H1 (cell line): ENCODE data around the gene SEMA3G. TPM values are rescaled to one million over a fixed set of nuclear protein-coding genes. Genes with fewer than 3 reads are reported as not detected.

Source experiments
- CTCF ChIA-PET: fragments of 300-600 bp; sonication (Branson Sonifier 250); formaldehyde crosslinking; loops from one replicate; lab custom pipeline; 2021; ENCODE audit not compliant: partially characterized antibody; lab: Charles Lee
- POLR2A ChIA-PET: fragments of 300-600 bp; sonication (Branson Sonifier 250); formaldehyde crosslinking; loops from one replicate; lab custom pipeline; 2021; ENCODE audit warnings: inconsistent platforms; ENCODE audit not compliant: partially characterized antibody; lab: Charles Lee
- DNase-seq, 2 experiments: peaks; one replicate each; pipeline versions ENCODE4 v3.0.0 to v3.0.0-alpha.2; 2010 to 2022; ENCODE audit warnings: low spot score in 2 of 2, low read depth in 1 of 2, mixed read lengths in 1 of 2
- FAIRE-seq: peaks from 2 replicates; lab custom pipeline; 2011; peaks lifted over from hg19 to GRCh38; lab: Jason Lieb, UNC
- H2AFZ ChIP-seq: 2 replicates; pipeline ENCODE4 v1.8.1; 2012; ENCODE audit warnings: low read length, inconsistent platforms
- H2AK5ac ChIP-seq: 2 replicates; pipeline ENCODE4 v1.6.1; 2013; ENCODE audit warnings: low read depth, low read length
- H2BK120ac ChIP-seq: replicated peaks from 2 replicates; pipeline ENCODE3; 2013; ENCODE audit warnings: low read depth, low read length, inconsistent platforms
- H2BK12ac ChIP-seq: 2 replicates; pipeline ENCODE4 v1.6.1; 2013; ENCODE audit warnings: low read depth, low read length
- H2BK15ac ChIP-seq: 2 replicates; pipeline ENCODE4 v1.6.1; 2013; ENCODE audit warnings: low read length
- H2BK20ac ChIP-seq: 2 replicates; pipeline ENCODE4 v1.6.1; 2013; ENCODE audit warnings: low read length
- H2BK5ac ChIP-seq: 2 replicates; pipeline ENCODE4 v1.6.1; 2013; ENCODE audit warnings: low read depth, low read length
- H3K14ac ChIP-seq: 2 replicates; pipeline ENCODE4 v1.6.1; 2013; ENCODE audit warnings: inconsistent platforms; ENCODE audit not compliant: insufficient read length
- H3K18ac ChIP-seq: 2 replicates; pipeline ENCODE4 v1.6.1; 2013; ENCODE audit warnings: low read length; ENCODE audit errors: extremely low read depth
- H3K23ac ChIP-seq: 2 replicates; pipeline ENCODE4 v1.6.1; 2013; ENCODE audit warnings: inconsistent platforms; ENCODE audit not compliant: insufficient read length
- H3K23me2 ChIP-seq: 2 replicates; pipeline ENCODE4 v1.6.1; 2013; ENCODE audit warnings: low read depth, low read length
- H3K27ac ChIP-seq: 2 replicates; pipeline ENCODE4 v1.6.1; 2011; ENCODE audit warnings: low read depth, low read length, inconsistent platforms
- H3K27me3 ChIP-seq, 4 experiments: replicated peaks in 1 of 4; 1 replicate in 1 of 4; 2 replicates in 3 of 4; pipeline versions ENCODE4 v1.6.1 to v1.8.1; 2011 to 2013; ENCODE audit warnings: low read length in 3 of 4, mild to moderate bottlenecking in 3 of 4, inconsistent platforms in 2 of 4, mixed read lengths in 2 of 4, moderate library complexity in 1 of 4; ENCODE audit not compliant: control insufficient read depth in 3 of 4, insufficient read depth in 3 of 4; ENCODE audit errors: extremely low read depth in 1 of 4
- H3K36me3 ChIP-seq, 4 experiments: 2 replicates each; pipeline versions ENCODE4 v1.6.1 to v1.8.1; 2011 to 2013; ENCODE audit warnings: mild to moderate bottlenecking in 4 of 4, low read length in 3 of 4, moderate library complexity in 2 of 4, control low read depth in 1 of 4, inconsistent platforms in 1 of 4; ENCODE audit not compliant: insufficient read depth in 4 of 4, control insufficient read depth in 2 of 4
- H3K4ac ChIP-seq: replicated peaks from 2 replicates; pipeline ENCODE3; 2013; ENCODE audit warnings: low read length, low read depth, mixed read lengths, inconsistent platforms; ENCODE audit not compliant: insufficient read length
- H3K4me1 ChIP-seq, 4 experiments: replicated peaks in 1 of 4; 1 replicate in 1 of 4; 2 replicates in 3 of 4; pipeline versions ENCODE4 v1.6.1 to v1.8.1; 2011 to 2013; ENCODE audit warnings: low read length in 3 of 4, inconsistent platforms in 2 of 4, mixed read lengths in 1 of 4; ENCODE audit not compliant: insufficient read depth in 4 of 4, control insufficient read depth in 3 of 4
- H3K4me2 ChIP-seq, 2 experiments: 2 replicates each; pipeline versions ENCODE4 v1.6.1 to v1.8.1; 2011 to 2013; ENCODE audit warnings: low read depth in 2 of 2, low read length in 2 of 2, control low read depth in 1 of 2, inconsistent platforms in 1 of 2, mild to moderate bottlenecking in 1 of 2; ENCODE audit not compliant: insufficient read depth in 1 of 2
- H3K4me3 ChIP-seq, 4 experiments: fragments of 200-600, 300-600 bp in 1 of 4; sonication (generic), shearing (Covaris generic), sonication (Bioruptor Twin) in 1 of 4; 2 replicates each; pipeline versions ENCODE4 v1.5.1 to v1.8.1; 2011 to 2016; ENCODE audit warnings: low read length in 4 of 4, low read depth in 3 of 4, control low read depth in 2 of 4, inconsistent platforms in 2 of 4, mild to moderate bottlenecking in 2 of 4, mixed read lengths in 1 of 4, moderate library complexity in 1 of 4; ENCODE audit not compliant: insufficient read depth in 2 of 4; ENCODE audit errors: extremely low read depth in 1 of 4
- H3K56ac ChIP-seq: replicated peaks from 2 replicates; pipeline ENCODE3; 2013; ENCODE audit warnings: low read depth, mild to moderate bottlenecking, mixed read lengths, low read length, inconsistent platforms; ENCODE audit not compliant: insufficient read length
- H3K79me1 ChIP-seq: 2 replicates; pipeline ENCODE4 v1.6.1; 2013; ENCODE audit warnings: low read depth, low read length, control low read depth
- H3K79me2 ChIP-seq, 2 experiments: 2 replicates each; pipeline versions ENCODE4 v1.6.1 to v1.8.1; 2012 to 2013; ENCODE audit warnings: low read length in 2 of 2, mild to moderate bottlenecking in 2 of 2, inconsistent platforms in 1 of 2; ENCODE audit not compliant: insufficient read depth in 2 of 2, control insufficient read depth in 1 of 2
- H3K9ac ChIP-seq, 4 experiments: replicated peaks in 1 of 4; 1 replicate in 1 of 4; 2 replicates in 3 of 4; pipeline versions ENCODE4 v1.6.1 to v1.8.1; 2011 to 2013; ENCODE audit warnings: low read depth in 3 of 4, low read length in 3 of 4, control low read depth in 2 of 4, mild to moderate bottlenecking in 2 of 4, moderate library complexity in 2 of 4, inconsistent platforms in 1 of 4; ENCODE audit errors: extremely low read depth in 1 of 4
- H3K9me3 ChIP-seq, 2 experiments: 2 replicates each; pipeline versions ENCODE4 v1.6.1 to v1.8.1; 2012 to 2013; ENCODE audit warnings: mild to moderate bottlenecking in 2 of 2, moderate library complexity in 2 of 2, control low read depth in 1 of 2, inconsistent platforms in 1 of 2, low read depth in 1 of 2, low read length in 1 of 2, mixed read lengths in 1 of 2; ENCODE audit not compliant: insufficient read depth in 2 of 2
- H4K20me1 ChIP-seq, 2 experiments: replicated peaks in 1 of 2; 2 replicates each; pipeline versions ENCODE3 to v1.8.1; 2011 to 2013; ENCODE audit warnings: inconsistent platforms in 2 of 2, low read length in 2 of 2, mild to moderate bottlenecking in 1 of 2; ENCODE audit not compliant: insufficient read depth in 2 of 2, control insufficient read depth in 1 of 2
- H4K5ac ChIP-seq: 2 replicates; pipeline ENCODE4 v1.6.1; 2013; ENCODE audit warnings: low read length, low read depth, mixed read lengths, inconsistent platforms; ENCODE audit not compliant: insufficient read length
- H4K8ac ChIP-seq: 2 replicates; pipeline ENCODE4 v1.8.0; 2013; ENCODE audit warnings: mild to moderate bottlenecking, moderate library complexity, low read length, inconsistent platforms; ENCODE audit not compliant: insufficient read depth; ENCODE audit errors: extremely low read depth
- H4K91ac ChIP-seq: replicated peaks from 2 replicates; pipeline ENCODE3; 2013; ENCODE audit warnings: low read length, mixed read lengths, inconsistent platforms; ENCODE audit not compliant: insufficient read length
- CHD1 ChIP-seq: IDR thresholded peaks from 2 replicates; pipeline ENCODE4 v1.6.1; 2012; ENCODE audit warnings: low read depth, low read length, improper control_type of control experiment
- KDM1A ChIP-seq: fragments of 200-600, 300-600 bp; sonication (generic); IDR thresholded peaks from 2 replicates; pipeline ENCODE4 v1.7.1; 2016; ENCODE audit warnings: mild to moderate bottlenecking, low read length, borderline replicate concordance
- NANOG ChIP-seq: IDR thresholded peaks from 2 replicates; pipeline ENCODE4 v1.6.1; 2011; ENCODE audit warnings: low read length, low read depth, mild to moderate bottlenecking, inconsistent platforms; ENCODE audit not compliant: insufficient read depth, poor library complexity, severe bottlenecking
- PHF8 ChIP-seq: fragments of 200-600 bp; sonication (generic); conservative IDR thresholded peaks from 2 replicates; pipeline ENCODE4 v1.7.1; 2012; ENCODE audit warnings: low read depth, mild to moderate bottlenecking, inconsistent platforms, low read length, moderate library complexity
- RAD21 ChIP-seq, 2 experiments: IDR thresholded peaks in 1 of 2; conservative IDR thresholded peaks in 1 of 2; 2 replicates each; pipeline ENCODE4 v1.6.1; 2011; ENCODE audit warnings: low read depth in 2 of 2, low read length in 2 of 2, improper control_type of control experiment in 1 of 2, inconsistent platforms in 1 of 2, mild to moderate bottlenecking in 1 of 2, moderate library complexity in 1 of 2
- SP2 ChIP-seq: IDR thresholded peaks from 2 replicates; pipeline ENCODE4 v1.6.1; 2012; ENCODE audit warnings: mild to moderate bottlenecking, low read length, inconsistent platforms
- TAF7 ChIP-seq: optimal IDR thresholded peaks from 2 replicates; pipeline ENCODE3; 2011; ENCODE audit warnings: low read depth, mild to moderate bottlenecking, inconsistent platforms, low read length, moderate library complexity, borderline replicate concordance
- WGBS, 2 experiments: shearing (Covaris generic) in 1 of 2; methylation state at CpG; one replicate each; pipeline versions ENCODE4 v1.1.6 to v1.1.7; 2013 to 2015; ENCODE audit warnings: low lambda C conversion rate in 2 of 2, mixed read lengths in 2 of 2, inconsistent platforms in 1 of 2, low coverage in 1 of 2, missing lambda C conversion rate in 1 of 2; ENCODE audit not compliant: insufficient replicate concordance in 2 of 2, insufficient coverage in 1 of 2, insufficient read length in 1 of 2; ENCODE audit errors: extremely low coverage in 1 of 2, missing lambda C conversion rate in 1 of 2; 5-methylcytosine and 5-hydroxymethylcytosine counted together
- polyA plus RNA-seq, 7 experiments: library from polyadenylated mRNA; depleted of rRNA in 3 of 7; stranded (reverse) in 5 of 7; unstranded in 2 of 7; fragments of >200 nt in 5 of 7; fragments of 200-250 nt in 2 of 7; gene quantifications; 1 replicate in 5 of 7; 2 replicates in 1 of 7; 4 replicates in 1 of 7; pipeline versions ENCODE4 v1.2.1 to v1.2.3, GENCODE V29; 2011 to 2013; ENCODE audit warnings: missing spikeins in 2 of 7, mixed read lengths in 2 of 7
- total RNA-seq: library from RNA; stranded (reverse); fragmentation: NEBNext Ultra II Directional; extraction: Animal tissue kit (Norgen Biotek cat#: 25700); gene quantifications from 2 replicates; pipeline ENCODE4 v1.2.1, GENCODE V29; 2021
- TF ChIP-seq, protein P1 (sequence below): IDR thresholded peaks from 2 replicates; pipeline ENCODE4 v1.6.1; 2012; ENCODE audit warnings: inconsistent platforms
- TF ChIP-seq, protein P2 (sequence below): IDR thresholded peaks from 2 replicates; pipeline ENCODE4 v1.6.1; 2012; ENCODE audit warnings: low read length, inconsistent platforms

SEMA3G gene
- total and polyA plus RNA-seq, 2 of the 8 experiments (the other 6 are each of a cell fraction or from before 2014, with no cell fraction given), result 0.95 to 1.5 TPM

DNA sequence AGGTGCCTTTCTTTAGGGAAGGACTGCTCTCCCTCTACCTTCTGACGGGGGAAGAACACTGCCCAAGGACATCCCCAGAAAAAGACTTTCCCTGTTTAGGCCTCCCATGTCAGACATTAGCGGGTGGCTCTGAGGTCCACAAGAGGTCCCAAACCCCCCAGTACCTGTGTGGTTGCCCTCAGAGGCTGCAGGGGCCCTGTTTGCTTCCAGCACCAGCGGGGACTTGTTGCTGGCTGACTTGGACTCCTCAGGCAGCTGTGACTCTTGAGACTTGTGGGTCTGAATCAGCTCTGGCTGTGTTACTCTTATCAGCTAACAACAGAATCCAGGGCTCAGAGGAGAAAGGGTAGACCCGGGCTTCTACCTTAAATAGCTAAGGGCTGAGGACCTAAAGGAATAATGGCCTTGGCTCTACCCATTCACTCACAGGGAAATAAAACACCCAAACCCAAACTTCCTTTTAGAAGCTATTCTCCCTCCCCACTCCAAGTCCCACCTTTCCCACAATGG lies 39.2 kb downstream of the SEMA3G start:
- FAIRE-seq (no peak), DNase-seq (no peak)
- Histone ChIP-seq H3K18ac (no peak overlapping the region), H3K27ac (no peak overlapping the region), H3K56ac (no peak overlapping the region), H2BK120ac (no peak overlapping the region), H4K20me1 (peaks cover 3 to 13% of the 10 kb centered on the region in 2 experiments), H4K5ac (no peak overlapping the region), H3K14ac (no peak overlapping the region), H2BK5ac (no peak overlapping the region), H2BK15ac (no peak overlapping the region), H3K27me3 (no peaks in the 10 kb centered on the region), H3K4me1 (peaks cover 0 to 7% (median 0%) of the 10 kb centered on the region in 4 experiments; a peak in 2 of 7 replicates), H2AFZ (no peak overlapping the region), H3K9me3 (no peaks in the 10 kb centered on the region), H2BK20ac (no peak overlapping the region), H2BK12ac (no peak overlapping the region), H2AK5ac (no peak overlapping the region), H4K91ac (no peak overlapping the region), H3K23me2 (peaks cover 5% of the 10 kb centered on the region; the same call in 1 of the 2 replicates), H3K79me1 (peaks cover 4% of the 10 kb centered on the region; the same call in 1 of the 2 replicates), H3K36me3 (peaks cover 33 to 63% (median 54%) of the 10 kb centered on the region in 4 experiments), H3K4me3 (no peak overlapping the region), H3K4me2 (no peak overlapping the region), H3K4ac (no peak overlapping the region), H3K79me2 (peaks cover 0 to 14% of the 10 kb centered on the region in 2 experiments; a peak in 2 of 4 replicates), H4K8ac (no peak overlapping the region), H3K9ac (no peak overlapping the region), H3K23ac (no peak overlapping the region)
- POLR2A ChIA-PET, result interaction anchor here (1.6 to 5.0 kb wide), 3 partner anchors 11 to 16 kb away, joined by 4 to 23 read pairs (median 5); no protein-coding TSS in a partner anchor
- WGBS, 2 experiments, result 87% methylated on average over 4 of the region's 4 CpGs; no CpG with 5 or more reads in 1 of the 2 experiments
- CTCF ChIA-PET, result interaction anchor here (1.5 to 11.1 kb wide), 3 partner anchors 18 to 66 kb away, joined by 3 to 150 read pairs (median 5); no protein-coding TSS in a partner anchor
- TF ChIP-seq SP2, result no peak
- no peak for TF ChIP-seq PHF8
- TF ChIP-seq, protein P1, sequence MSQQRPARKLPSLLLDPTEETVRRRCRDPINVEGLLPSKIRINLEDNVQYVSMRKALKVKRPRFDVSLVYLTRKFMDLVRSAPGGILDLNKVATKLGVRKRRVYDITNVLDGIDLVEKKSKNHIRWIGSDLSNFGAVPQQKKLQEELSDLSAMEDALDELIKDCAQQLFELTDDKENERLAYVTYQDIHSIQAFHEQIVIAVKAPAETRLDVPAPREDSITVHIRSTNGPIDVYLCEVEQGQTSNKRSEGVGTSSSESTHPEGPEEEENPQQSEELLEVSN, result no peak
- no peak for TF ChIP-seq NANOG
- TF ChIP-seq KDM1A, result no peak
- TF ChIP-seq TAF7, result no peak
- TF ChIP-seq RAD21 (IDR thresholded peaks at IDR 0.05 in 1 of 2, conservative IDR thresholded peaks at IDR 0.05 in 1 of 2; ENCODE audit: low read depth in 2 of 2, low read length in 2 of 2), result no peak
- TF ChIP-seq, protein P2, sequence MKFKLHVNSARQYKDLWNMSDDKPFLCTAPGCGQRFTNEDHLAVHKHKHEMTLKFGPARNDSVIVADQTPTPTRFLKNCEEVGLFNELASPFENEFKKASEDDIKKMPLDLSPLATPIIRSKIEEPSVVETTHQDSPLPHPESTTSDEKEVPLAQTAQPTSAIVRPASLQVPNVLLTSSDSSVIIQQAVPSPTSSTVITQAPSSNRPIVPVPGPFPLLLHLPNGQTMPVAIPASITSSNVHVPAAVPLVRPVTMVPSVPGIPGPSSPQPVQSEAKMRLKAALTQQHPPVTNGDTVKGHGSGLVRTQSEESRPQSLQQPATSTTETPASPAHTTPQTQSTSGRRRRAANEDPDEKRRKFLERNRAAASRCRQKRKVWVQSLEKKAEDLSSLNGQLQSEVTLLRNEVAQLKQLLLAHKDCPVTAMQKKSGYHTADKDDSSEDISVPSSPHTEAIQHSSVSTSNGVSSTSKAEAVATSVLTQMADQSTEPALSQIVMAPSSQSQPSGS, result no peak
- TF ChIP-seq CHD1, result no peak
